ENCODE measurements around the gene LRBA.
"Not testable (repeated sequence)": the region's sequence is repeated elsewhere in the genome, so short reads cannot be mapped to it uniquely, and the experiment has no call there.

DNA sequence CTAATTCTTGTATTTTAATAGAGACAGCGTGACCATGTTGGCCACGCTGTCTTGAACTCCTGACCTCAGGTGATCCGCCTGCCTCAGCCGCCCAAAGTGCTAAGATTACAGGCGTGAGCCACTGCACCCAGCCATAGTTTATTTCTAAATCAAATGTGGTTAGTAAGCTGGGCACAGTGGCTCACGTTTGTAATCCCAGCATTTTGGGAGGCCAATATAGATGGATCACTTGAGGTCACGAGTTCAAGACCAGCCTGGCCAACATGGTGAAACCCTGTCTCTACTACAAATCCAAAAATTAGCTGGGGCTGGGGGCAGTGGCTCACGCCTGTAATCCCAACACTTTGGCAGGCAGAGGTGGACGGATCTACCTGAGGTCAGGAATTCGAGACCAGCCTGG is 13.9 kb upstream of the LRBA start:
- TF ChIP-seq POLR2A (IDR thresholded peaks at IDR 0.05; ENCODE audit: low read length); RAD21 (conservative IDR thresholded peaks at IDR 0.05 in 1 of 2, IDR thresholded peaks at IDR 0.05 in 1 of 2); EHF (CRISPR knock-in tag; IDR thresholded peaks at IDR 0.05); MAFK (IDR thresholded peaks at IDR 0.05; ENCODE audit: partially characterized antibody); EP300 (IDR thresholded peaks at IDR 0.05): not testable (repeated sequence)
- TF ChIP-seq, protein P1, sequence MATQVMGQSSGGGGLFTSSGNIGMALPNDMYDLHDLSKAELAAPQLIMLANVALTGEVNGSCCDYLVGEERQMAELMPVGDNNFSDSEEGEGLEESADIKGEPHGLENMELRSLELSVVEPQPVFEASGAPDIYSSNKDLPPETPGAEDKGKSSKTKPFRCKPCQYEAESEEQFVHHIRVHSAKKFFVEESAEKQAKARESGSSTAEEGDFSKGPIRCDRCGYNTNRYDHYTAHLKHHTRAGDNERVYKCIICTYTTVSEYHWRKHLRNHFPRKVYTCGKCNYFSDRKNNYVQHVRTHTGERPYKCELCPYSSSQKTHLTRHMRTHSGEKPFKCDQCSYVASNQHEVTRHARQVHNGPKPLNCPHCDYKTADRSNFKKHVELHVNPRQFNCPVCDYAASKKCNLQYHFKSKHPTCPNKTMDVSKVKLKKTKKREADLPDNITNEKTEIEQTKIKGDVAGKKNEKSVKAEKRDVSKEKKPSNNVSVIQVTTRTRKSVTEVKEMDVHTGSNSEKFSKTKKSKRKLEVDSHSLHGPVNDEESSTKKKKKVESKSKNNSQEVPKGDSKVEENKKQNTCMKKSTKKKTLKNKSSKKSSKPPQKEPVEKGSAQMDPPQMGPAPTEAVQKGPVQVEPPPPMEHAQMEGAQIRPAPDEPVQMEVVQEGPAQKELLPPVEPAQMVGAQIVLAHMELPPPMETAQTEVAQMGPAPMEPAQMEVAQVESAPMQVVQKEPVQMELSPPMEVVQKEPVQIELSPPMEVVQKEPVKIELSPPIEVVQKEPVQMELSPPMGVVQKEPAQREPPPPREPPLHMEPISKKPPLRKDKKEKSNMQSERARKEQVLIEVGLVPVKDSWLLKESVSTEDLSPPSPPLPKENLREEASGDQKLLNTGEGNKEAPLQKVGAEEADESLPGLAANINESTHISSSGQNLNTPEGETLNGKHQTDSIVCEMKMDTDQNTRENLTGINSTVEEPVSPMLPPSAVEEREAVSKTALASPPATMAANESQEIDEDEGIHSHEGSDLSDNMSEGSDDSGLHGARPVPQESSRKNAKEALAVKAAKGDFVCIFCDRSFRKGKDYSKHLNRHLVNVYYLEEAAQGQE (IDR thresholded peaks at IDR 0.05): not testable (repeated sequence)
- TF ChIP-seq, protein P2, sequence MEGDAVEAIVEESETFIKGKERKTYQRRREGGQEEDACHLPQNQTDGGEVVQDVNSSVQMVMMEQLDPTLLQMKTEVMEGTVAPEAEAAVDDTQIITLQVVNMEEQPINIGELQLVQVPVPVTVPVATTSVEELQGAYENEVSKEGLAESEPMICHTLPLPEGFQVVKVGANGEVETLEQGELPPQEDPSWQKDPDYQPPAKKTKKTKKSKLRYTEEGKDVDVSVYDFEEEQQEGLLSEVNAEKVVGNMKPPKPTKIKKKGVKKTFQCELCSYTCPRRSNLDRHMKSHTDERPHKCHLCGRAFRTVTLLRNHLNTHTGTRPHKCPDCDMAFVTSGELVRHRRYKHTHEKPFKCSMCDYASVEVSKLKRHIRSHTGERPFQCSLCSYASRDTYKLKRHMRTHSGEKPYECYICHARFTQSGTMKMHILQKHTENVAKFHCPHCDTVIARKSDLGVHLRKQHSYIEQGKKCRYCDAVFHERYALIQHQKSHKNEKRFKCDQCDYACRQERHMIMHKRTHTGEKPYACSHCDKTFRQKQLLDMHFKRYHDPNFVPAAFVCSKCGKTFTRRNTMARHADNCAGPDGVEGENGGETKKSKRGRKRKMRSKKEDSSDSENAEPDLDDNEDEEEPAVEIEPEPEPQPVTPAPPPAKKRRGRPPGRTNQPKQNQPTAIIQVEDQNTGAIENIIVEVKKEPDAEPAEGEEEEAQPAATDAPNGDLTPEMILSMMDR (IDR thresholded peaks at IDR 0.05): not testable (repeated sequence)

All from A549 (cell line).